ENCODE results near the gene YPEL4.

GRCh38 chr11:57640068-57640800 is 9.5 kb downstream of the YPEL4 start:
- TF ChIP-seq CTCF (conservative IDR thresholded peaks at IDR 0.05; ENCODE audit: low read length) (no peak), EZH2phosphoT487 (IDR thresholded peaks at IDR 0.05; ENCODE audit: borderline replicate concordance) (no peak)
